HG03066 (cell line): ENCODE data around the gene SLC4A11.
A peak's percentile ranks its signal among the peaks of the same experiment; 100 is the strongest.

Experiments
- ATAC-seq: cut with Tn5 transposase; IDR thresholded peaks from one replicate; pipeline ENCODE4 v1.9.1; 2021; ENCODE audit warnings: low read depth; ENCODE audit not compliant: unreplicated experiment

SLC4A11 gene

GRCh38 chr20:3247638-3248037 is 8.6 kb upstream of the SLC4A11 start:
- no peak for ATAC-seq

DNA sequence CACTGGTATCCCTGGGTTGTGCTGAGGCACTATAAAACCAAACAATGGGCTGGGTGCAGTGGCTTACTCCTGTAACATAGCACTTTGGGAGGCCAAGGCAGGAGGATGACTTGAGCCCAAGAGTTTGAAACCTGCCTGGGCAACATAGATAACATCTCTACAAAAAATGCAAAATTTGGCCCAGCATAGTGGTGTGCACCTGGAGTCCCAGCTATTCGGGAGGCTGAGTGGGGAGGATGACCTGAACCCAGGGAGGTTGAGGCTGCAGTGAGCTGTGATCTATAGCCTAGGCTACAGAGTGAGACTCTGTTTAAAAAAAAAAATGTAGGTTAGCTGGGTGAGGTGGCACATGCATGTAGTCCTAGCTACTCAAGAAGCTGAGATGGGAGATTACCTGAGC is 7.7 kb upstream of the SLC4A11 start:
- ATAC-seq: no peak

DNA sequence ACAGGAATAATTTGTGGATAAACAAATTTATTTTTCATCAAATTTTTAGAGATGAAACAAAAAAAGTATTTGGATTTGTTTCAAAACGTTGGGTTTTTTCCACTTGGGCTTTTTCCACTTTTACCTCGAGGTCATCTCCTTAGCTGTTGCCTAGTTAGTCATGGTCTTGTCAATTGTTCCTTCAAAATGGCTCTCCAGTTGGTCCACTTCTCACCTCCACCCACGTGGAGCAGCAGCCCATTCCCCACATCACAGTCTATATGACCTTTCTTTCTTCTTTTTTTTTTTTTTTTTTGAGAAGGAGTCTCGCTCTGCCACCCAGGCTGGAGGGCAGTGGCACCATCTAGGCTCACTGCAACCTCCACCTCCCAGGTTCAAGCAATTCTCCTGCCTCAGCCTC is 6.7 kb upstream of the SLC4A11 start:
- ATAC-seq: no peak

GRCh38 chr20:3245156-3245555 is 6.2 kb upstream of the SLC4A11 start:
- ATAC-seq: no peak

- no peak for ATAC-seq
Observed at GRCh38 chr20:3244613-3245012, 5.6 kb upstream of the SLC4A11 start.

DNA sequence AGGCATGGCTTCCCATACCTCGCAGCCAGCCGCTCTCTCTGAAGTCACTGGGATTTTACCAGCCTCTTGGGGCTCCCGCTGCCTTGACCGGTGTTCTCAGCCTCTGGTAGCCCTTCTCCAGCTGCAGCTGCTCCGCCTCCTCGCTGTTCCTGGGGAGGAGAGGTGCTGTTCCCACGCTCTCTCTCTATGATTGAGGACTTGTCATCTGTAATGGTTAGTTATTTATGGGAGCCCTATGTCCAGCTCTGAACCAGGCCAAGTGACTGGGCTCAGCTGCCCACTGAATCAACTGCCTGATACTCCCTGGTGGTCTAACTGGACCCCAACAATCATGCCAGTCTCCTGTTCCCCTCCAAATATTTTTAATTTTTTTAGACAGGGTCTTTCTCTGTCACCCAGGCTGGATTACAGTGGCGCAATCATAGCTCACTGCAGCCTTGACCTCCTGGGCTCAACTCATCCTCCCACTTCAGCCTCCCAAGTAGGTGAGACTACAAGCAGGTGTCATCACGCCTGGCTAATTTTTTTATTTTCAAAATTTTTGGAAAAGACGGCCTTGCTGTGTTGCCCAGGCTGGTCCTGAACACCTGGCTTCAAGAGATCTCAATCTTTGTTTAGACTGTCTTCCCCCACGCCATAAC is 4.8 kb upstream of the SLC4A11 start:
- ATAC-seq: no peak

DNA sequence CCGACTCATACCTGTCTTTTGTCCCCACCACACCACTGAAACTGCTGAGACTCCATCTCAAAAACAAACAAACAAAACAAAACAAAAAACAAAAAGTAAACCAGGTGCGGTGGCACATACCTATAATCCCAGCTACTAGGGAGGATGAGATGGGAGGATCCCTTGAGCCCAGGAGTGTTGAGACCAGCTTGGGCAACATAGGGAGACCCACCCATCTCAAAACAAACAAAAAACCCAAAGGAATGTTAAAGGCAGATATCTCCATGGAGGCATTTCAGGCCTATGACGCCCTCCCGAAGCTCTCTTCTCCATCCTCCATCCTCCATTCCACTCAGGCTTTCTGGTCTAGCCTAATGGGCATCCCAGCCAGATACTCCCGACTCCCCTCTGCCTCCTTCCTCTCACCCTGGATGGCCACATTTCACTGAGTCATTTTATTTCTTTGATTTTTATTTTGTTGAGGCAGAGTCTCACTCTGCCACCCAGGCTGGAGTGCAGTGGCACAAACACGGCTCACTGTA is 3.2 kb upstream of the SLC4A11 start:
- ATAC-seq: no peak

DNA sequence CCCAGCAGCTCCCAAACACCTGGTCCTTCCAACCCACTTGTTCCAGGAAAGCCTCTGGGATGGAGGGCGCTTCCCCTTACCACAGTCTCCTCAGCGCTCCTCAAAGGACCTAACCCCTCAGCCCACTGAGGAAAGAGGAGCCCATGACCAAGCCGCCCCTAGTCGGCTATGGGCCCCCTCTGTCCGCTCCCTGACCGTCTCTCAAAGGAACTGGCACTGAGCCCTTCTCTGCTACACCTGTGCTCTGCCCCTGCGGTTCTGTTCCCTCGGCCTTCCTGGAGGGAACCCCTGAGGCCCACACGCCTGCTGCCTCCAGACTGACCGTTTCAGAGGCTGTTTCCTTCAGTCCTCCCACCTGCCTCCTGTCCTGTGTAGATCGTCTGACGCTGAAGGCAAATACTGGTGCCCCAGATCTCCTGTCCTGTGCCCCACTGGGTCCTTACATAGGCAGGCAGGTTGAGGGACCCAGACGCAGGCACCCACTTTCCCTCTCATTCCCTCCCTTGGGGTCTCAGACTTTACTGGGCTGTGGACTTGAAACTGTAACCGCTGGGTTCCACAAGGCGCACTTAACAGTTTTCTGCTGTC is 1.9 kb upstream of the SLC4A11 start:
- ATAC-seq: no peak

DNA sequence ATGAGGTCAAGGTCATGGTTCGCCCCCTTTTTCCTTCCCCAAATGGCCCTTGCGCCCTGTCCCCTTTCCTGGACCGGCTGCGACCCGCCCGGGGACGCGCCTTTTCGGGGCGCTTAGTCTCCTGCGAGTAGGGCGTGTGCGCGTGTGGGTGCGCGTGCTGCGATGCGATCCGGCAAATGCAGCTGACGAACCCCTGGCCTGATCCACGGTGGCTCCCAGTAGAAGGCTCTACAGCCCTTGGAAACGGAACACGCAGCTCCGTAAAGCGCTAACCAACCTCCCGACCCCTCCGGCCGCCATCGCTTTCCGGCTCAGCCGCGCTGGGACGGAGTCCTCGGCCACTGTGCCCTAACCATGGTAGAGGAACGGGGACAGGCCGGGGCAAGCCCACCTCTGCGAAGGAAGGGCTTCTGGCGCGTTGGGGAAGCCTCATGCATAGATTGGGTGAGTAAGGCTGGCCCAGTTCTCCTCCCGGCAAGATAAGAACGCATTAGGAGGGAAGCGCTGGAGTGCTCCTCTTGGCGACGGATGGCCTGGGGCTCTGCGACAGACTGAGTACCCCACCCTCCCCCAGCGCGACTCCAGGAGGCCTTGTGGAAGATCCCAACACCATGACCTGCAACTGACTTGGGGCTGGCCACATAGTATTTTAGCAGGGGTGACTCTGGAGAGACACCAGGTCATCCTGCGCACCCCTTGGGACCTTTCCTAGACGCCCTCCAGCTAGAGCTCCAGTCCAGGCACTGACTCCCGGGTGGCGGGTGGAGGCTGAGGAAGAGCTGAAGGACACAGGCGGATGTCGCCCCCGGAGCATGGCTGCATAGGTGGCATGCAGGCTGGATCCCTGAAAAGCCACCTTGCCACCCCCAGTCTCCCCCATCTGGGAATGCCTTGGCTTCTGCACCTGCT is 1.1 kb upstream of the SLC4A11 start:
- no peak for ATAC-seq

DNA sequence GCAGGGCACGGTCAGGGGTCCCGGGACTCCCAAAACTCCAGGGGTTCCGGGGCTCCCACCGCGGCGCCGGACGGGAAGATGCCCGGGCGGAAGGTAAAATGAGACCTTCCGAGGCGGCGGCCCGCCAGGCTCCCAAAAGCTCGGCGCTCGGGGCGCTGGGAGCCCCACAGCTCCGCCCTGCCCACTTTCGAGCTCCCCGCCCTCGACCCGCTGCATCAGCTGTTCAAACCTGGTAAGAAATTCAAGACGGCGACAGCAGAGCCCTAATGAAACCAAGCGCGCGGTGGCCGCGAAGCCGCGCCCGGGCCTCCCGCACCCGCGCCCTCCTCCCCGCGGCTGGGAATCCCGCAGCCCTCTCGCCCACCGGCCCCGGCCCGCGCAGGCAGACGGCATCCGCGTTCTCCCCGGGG is 369 bp downstream of the SLC4A11 start:
- peak; percentile 50 for ATAC-seq

DNA sequence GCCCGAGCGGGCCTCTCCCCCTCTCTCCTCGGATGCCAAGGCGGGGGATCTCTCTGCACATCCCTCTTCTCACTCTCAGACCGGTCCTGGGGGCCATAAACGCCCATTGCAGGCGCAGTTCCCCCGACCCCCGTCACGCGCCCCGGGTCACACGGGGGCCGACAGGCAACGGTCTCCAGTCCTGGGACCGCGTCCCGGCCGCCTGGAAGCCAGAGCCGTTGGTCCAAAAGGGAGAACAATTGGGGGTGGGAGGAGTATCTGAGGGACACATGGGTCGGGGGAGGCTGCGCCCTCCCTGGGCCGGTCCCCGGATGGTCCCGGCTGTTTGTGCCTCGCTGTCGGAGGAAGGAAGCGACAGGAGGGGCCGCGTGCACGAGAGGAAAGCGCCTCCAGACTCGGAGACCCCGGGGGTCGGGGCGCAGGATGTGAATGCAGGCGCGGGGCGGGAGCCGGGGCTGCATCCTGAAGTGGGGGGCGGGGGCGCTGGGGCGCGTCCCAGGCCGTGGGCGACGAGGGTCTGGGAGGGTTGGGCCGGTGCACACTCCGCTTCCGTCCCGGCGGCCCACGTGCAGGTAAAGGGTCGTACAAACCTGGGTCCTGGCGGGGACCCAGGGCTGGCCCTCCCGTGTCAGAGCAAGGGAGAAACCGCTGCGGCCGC is 903 bp downstream of the SLC4A11 start:
- ATAC-seq: no peak

GRCh38 chr20:3237011-3237957 is 1.7 kb downstream of the SLC4A11 start:
- no peak for ATAC-seq

DNA sequence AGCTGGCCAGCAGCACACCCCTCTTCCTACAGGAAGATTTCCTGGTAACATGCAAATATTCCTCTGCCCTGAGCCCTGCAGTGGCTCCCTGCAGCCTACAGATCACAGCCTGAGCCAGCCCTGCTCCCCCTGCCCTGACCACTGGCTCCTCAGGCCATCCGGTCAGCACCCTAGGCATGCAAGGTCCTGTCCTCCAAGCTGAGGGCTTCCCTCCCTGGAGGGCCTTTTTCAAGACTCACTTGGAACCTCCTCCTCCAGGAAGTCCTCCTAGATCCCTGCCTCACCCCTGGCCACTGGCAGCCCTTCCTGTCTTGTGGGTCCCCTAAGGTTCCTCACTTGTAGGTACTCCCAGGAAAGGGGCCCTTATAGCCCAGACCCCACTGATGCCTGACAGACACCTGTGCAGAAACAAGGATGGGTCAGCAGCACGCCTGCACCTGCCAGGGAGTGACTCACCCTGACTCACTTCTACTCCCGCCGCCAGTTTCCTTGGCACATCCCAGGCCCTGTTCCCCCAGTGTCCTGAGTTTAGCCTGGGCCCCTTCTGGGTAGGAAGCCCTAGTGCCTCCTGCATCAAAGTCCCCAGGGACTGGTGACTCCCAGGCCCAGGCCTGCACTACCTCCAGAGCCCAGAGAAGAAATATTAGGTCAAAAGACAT is 3.2 kb downstream of the SLC4A11 start:
- ATAC-seq: no peak

- ATAC-seq: no peak
Observed at GRCh38 chr20:3233991-3234498, 4.9 kb downstream of the SLC4A11 start.

DNA sequence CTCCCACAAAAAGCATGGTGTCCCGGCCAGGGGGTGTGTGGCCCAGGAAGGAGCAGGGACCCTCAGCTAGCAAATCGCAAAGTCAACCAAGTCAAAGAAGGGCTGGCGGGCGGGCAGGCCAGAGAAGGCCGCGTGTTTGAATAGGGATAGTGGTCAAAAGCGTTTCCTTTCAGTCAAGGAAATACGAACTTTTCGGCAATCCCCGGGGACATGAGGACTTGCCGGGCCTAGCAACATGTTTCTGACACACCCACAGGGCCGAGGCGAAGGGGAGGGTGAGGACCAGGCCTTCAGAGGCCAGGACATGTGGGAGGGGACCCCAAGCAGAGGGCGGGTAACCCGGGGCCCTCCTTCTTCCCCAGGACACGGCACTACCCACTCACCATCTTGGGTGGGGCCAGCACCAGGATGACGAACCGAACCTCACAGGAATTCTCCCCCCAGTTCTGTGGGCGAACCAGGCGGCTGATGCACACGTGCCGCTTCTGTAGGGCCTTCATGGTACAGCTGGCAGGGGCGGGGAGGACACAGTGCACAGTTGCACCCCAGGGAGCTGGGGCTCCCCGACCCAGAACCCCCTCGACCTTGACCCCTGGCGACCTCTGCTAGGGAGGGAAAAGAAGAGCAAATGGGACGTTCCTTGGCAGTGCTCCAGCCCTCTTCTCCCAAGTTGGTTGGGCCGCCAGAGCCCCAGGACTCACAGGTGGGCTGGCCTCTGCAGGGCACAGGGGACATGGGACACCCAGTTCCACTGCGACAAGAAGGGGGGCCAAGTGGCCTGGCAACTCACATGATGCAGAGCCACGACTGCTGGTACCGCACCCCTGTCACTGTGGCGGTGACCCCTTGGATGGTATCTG is 5.6 kb downstream of the SLC4A11 start:
- no peak for ATAC-seq

- no peak for ATAC-seq
Observed at GRCh38 chr20:3231889-3232588, 7.0 kb downstream of the SLC4A11 start.

DNA sequence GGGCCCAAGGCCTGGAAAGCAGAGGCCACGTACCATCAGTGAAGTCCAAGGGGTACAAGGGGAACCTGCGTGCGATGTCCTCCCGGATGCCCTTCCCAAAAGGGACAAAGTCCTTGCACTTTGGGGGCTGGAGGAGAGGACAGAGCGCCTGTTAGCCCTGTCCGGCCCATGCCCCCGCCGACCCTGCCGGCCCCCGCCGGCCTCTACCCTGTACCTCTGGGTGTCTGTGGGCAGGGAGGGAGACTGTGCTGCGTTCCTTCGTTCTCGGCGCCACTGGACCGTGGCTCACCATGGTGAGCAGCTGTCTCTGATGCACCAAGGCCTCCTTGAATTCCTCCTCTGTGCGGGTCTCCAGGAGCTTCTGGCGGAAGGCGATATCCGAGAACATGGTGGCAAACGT is 7.9 kb downstream of the SLC4A11 start:
- ATAC-seq: no peak

DNA sequence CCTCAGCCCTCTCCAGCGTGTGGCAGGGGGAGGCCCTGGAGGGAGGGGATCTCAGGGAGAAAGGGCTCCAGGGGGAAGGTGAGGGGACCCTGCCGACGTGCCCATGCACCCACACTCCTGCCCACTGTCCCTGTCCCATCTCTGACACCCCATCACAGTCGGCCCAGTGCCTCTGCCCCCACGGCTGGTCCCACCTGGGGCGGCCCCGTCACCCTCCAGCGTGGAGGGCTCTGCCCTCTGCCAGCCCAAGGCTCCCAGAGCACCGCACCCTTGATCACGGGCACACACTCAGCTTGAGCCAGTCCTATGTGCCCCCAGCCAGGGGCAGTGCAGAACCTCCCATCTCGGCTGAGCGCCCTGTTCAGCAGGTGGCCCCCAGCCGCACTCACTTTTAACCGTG is 9.2 kb downstream of the SLC4A11 start:
- no peak for ATAC-seq
